Sigmoid colon (tissue), 4 donors: ENCODE data around the gene AP1G2.

Source experiments
- CTCF ChIP-seq, 4 experiments: fragments of 450-650 bp in 3 of 4; fragments of 200-600 bp in 1 of 4; IDR thresholded peaks; one replicate each; pipeline ENCODE4 v1.5.1; 2016 to 2019; ENCODE audit warnings: antibody characterized with exemption in 4 of 4, mild to moderate bottlenecking in 3 of 4, moderate library complexity in 2 of 4
- EP300 ChIP-seq, 4 donors: sonication (generic); formaldehyde crosslinking; IDR thresholded peaks; one replicate each; pipeline ENCODE4 v1.6.1; 2017; ENCODE audit warnings: antibody characterized with exemption in 4 of 4

GRCh38 chr14:23612802-23613201 lies 45.2 kb upstream of the AP1G2 start:
- TF ChIP-seq CTCF (IDR thresholded peaks at IDR 0.05) (no peak), EP300 (IDR thresholded peaks at IDR 0.05) (no peak)
